Epithelial cell of proximal tubule (primary cell): ENCODE data around the gene TUB. TPM values are rescaled to one million over a fixed set of nuclear protein-coding genes. Genes with fewer than 3 reads are reported as not detected.

Experiments used
- DNase-seq: peaks from one replicate; pipeline ENCODE4 v3.0.0-alpha.2; 2011; ENCODE audit warnings: low read depth
- H3K4me3 ChIP-seq: 2 replicates; pipeline ENCODE4 v1.5.1; 2011; ENCODE audit warnings: low read depth, mild to moderate bottlenecking, low read length
- CTCF ChIP-seq: conservative IDR thresholded peaks from 2 replicates; pipeline ENCODE4 v1.5.1; 2012; ENCODE audit warnings: low read depth, mild to moderate bottlenecking, low read length
- total RNA-seq: library from RNA; depleted of rRNA; stranded (reverse); fragments of >200 nt; gene quantifications from 2 replicates; pipeline ENCODE4 v1.2.3, GENCODE V29; 2015

TUB gene
- total RNA-seq, 1 donor from 2014 or later = 3.2 TPM

GRCh38 chr11:8034106-8034585, 46.9 kb upstream of the TUB start:
- H3K4me3 ChIP-seq = no peak overlapping the region
- no peak for DNase-seq
- no peak for TF ChIP-seq CTCF

- H3K4me3 ChIP-seq = no peak overlapping the region
- TF ChIP-seq CTCF = no peak
- no peak for DNase-seq
Measured at GRCh38 chr11:8034604-8035190, 46.3 kb upstream of the TUB start.

- H3K4me3 ChIP-seq = no peak overlapping the region
- DNase-seq = no peak
- TF ChIP-seq CTCF = no peak
Measured at GRCh38 chr11:8035200-8035855, 45.7 kb upstream of the TUB start.

GRCh38 chr11:8036002-8036802, 44.8 kb upstream of the TUB start:
- no peak overlapping the region for H3K4me3 ChIP-seq
- no peak for DNase-seq
- TF ChIP-seq CTCF = no peak

- no peak for DNase-seq
- no peak for TF ChIP-seq CTCF
- H3K4me3 ChIP-seq = no peak overlapping the region
Measured at GRCh38 chr11:8036986-8037385, 44.0 kb upstream of the TUB start.

- no peak for TF ChIP-seq CTCF
- DNase-seq = no peak
- H3K4me3 ChIP-seq = no peak overlapping the region
Measured at GRCh38 chr11:8038393-8038792, 42.6 kb upstream of the TUB start.
